ENCODE measurements around the gene IGLL5.

DNA sequence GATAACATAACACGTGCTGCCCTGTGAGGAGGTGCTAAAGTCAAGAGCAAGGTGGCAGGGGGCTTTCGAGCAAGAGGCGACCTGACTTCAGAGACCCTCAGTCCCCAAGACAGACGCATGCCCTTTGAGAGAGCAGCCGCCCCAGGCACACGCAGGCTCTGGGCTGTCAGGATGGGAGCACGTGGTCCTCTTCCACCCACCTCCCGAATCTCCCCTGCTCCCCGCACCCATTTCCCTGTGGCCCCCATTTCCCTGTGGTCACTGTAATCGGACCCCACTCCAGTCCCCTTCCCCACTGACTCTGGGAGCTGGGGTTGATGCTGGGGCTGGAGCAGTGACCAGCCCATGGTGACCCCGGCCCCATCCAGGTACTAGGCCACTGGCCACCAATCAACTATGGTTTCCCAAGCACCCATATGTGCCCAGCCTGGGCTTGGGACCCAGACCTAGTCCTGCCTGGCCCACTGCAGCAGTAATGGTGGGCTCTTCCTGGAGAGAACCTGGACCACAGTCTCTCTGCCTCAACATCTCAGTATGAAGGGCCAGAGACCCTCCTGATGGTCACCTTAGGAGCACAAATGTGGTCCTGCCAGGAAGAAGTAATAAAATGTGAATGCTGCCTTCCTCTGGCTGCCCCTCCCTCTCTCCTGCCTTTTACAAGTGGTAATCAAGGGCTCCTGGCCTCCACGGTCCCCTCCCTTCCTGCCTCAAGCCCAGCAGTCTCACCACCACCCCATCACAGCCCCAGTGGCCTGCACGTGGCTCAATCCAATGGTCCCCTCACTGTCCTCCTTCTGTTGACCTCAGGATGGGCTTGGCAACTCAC lies 39.0 kb downstream of the IGLL5 start:
- TF ChIP-seq, protein P1, sequence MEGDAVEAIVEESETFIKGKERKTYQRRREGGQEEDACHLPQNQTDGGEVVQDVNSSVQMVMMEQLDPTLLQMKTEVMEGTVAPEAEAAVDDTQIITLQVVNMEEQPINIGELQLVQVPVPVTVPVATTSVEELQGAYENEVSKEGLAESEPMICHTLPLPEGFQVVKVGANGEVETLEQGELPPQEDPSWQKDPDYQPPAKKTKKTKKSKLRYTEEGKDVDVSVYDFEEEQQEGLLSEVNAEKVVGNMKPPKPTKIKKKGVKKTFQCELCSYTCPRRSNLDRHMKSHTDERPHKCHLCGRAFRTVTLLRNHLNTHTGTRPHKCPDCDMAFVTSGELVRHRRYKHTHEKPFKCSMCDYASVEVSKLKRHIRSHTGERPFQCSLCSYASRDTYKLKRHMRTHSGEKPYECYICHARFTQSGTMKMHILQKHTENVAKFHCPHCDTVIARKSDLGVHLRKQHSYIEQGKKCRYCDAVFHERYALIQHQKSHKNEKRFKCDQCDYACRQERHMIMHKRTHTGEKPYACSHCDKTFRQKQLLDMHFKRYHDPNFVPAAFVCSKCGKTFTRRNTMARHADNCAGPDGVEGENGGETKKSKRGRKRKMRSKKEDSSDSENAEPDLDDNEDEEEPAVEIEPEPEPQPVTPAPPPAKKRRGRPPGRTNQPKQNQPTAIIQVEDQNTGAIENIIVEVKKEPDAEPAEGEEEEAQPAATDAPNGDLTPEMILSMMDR (IDR thresholded peaks at IDR 0.05), result no peak
- no peak for TF ChIP-seq POLR2A (IDR thresholded peaks at IDR 0.05)

Measured in uterus (tissue), 2 donors.